Head of caudate nucleus (tissue), 42 donors: ENCODE data around the gene PEX12.
"Not testable (repeated sequence)": the region's sequence is repeated elsewhere in the genome, so short reads cannot be mapped to it uniquely, and the experiment has no call there.

Experiments used
- DNase-seq, 42 donors: peaks; one replicate each; pipeline versions ENCODE4 v3.0.0 to v3.0.0-alpha.2; 2020 to 2021; ENCODE audit warnings: mixed read lengths in 7 of 42
- intact Hi-C: fragments of 100-400 bp; cut with DNase I; formaldehyde crosslinking; loops from one replicate; pipeline ENCODE4 v1.15.0; 2022

The PEX12 gene

GRCh38 chr17:35541434-35541833 lies 36.9 kb downstream of the PEX12 start:
- no peak for DNase-seq
- intact Hi-C loops = no loop called here

- peak in 24 of 42 donors; percentile 12 to 57 (median 29) for DNase-seq
- intact Hi-C loops = no loop called here
Observed at GRCh38 chr17:35540589-35541404, 37.6 kb downstream of the PEX12 start.

GRCh38 chr17:35539659-35540026 lies 38.7 kb downstream of the PEX12 start:
- no peak for DNase-seq
- intact Hi-C loops = no loop called here

- no peak for DNase-seq
- intact Hi-C loops = no loop called here
Observed at GRCh38 chr17:35537601-35538141, 40.7 kb downstream of the PEX12 start, which contains the start of gene SLFN12L. TSS of gene SLFN12L (minus strand) at chr17:35537678. CDS start at chr17:35522364, 15,314 bp downstream.

GRCh38 chr17:35536664-35537171 lies 41.7 kb downstream of the PEX12 start:
- no peak for DNase-seq
- intact Hi-C loops = no loop called here

- intact Hi-C loops, DNase-seq: not testable (repeated sequence)
Observed at GRCh38 chr17:35535406-35535805, 43.0 kb downstream of the PEX12 start.

GRCh38 chr17:35534576-35535093 lies 43.7 kb downstream of the PEX12 start:
- intact Hi-C loops = loop anchor here (5.0 kb wide), 1 partner anchor 222 kb away; no protein-coding TSS in a partner anchor
- DNase-seq = no peak

GRCh38 chr17:35531160-35531559 lies 47.2 kb downstream of the PEX12 start:
- intact Hi-C loops = loop anchor here (5.0 kb wide), 1 partner anchor 219 kb away; no protein-coding TSS in a partner anchor
- DNase-seq = no peak

GRCh38 chr17:35529866-35530265 lies 48.5 kb downstream of the PEX12 start:
- no peak for DNase-seq
- intact Hi-C loops = loop anchor here (5.0 kb wide), 1 partner anchor 218 kb away; no protein-coding TSS in a partner anchor

GRCh38 chr17:35529326-35529725 lies 49.0 kb downstream of the PEX12 start:
- DNase-seq, intact Hi-C loops: not testable (repeated sequence)
